T-helper 2 cell treated with Interferon-gamma antibody and Interleukin-4, amounts not matched to agents 5 μg/mL and 100 μg/mL, for 36 hours (primary cell): ENCODE measurements around the gene SMARCD2.
"Not testable (repeated sequence)": the region's sequence is repeated elsewhere in the genome, so short reads cannot be mapped to it uniquely, and the experiment has no call there.

Experiments
- DNase-seq: peaks from one replicate; pipeline ENCODE4 v3.0.0; 2021; ENCODE audit warnings: low spot score
- H3K27ac Mint-ChIP-seq: one replicate; pipeline ENCODE4 v1.8.0; 2021; ENCODE audit warnings: mild to moderate bottlenecking, mixed read lengths
- H3K27me3 Mint-ChIP-seq: one replicate; pipeline ENCODE4 v1.8.0; 2021; ENCODE audit warnings: low read depth, mixed read lengths
- H3K36me3 Mint-ChIP-seq: one replicate; pipeline ENCODE4 v1.8.0; 2021; ENCODE audit warnings: low read depth, mixed read lengths
- H3K4me1 Mint-ChIP-seq: one replicate; pipeline ENCODE4 v1.8.0; 2021; ENCODE audit warnings: low read depth, mixed read lengths
- H3K4me3 Mint-ChIP-seq: one replicate; pipeline ENCODE4 v1.8.0; 2022; ENCODE audit warnings: mild to moderate bottlenecking, moderate library complexity, mixed read lengths
- H3K9me3 Mint-ChIP-seq: one replicate; pipeline ENCODE4 v1.8.0; 2021; ENCODE audit warnings: mixed read lengths

SMARCD2 gene

GRCh38 chr17:63869491-63870291 is 27.2 kb upstream of the SMARCD2 start:
- H3K27ac Mint-ChIP-seq, H3K36me3 Mint-ChIP-seq, H3K4me1 Mint-ChIP-seq, H3K4me3 Mint-ChIP-seq, DNase-seq, H3K9me3 Mint-ChIP-seq: not testable (repeated sequence)
- H3K27me3 Mint-ChIP-seq, result peaks cover 16% of the 10 kb centered on the region

- not testable (repeated sequence) for H3K9me3 Mint-ChIP-seq, H3K4me3 Mint-ChIP-seq, H3K36me3 Mint-ChIP-seq, H3K27ac Mint-ChIP-seq, H3K4me1 Mint-ChIP-seq, DNase-seq
- peaks cover 24% of the 10 kb centered on the region for H3K27me3 Mint-ChIP-seq
Measured at GRCh38 chr17:63866625-63867024, 24.1 kb upstream of the SMARCD2 start.

GRCh38 chr17:63859257-63859656 is 16.8 kb upstream of the SMARCD2 start:
- H3K4me3 Mint-ChIP-seq, result no peak overlapping the region
- H3K36me3 Mint-ChIP-seq, result no peaks in the 10 kb centered on the region
- no peak overlapping the region for H3K27ac Mint-ChIP-seq
- H3K9me3 Mint-ChIP-seq, result no peaks in the 10 kb centered on the region
- H3K27me3 Mint-ChIP-seq, result peaks cover 25% of the 10 kb centered on the region
- DNase-seq, result no peak
- no peaks in the 10 kb centered on the region for H3K4me1 Mint-ChIP-seq

- H3K4me3 Mint-ChIP-seq, H3K9me3 Mint-ChIP-seq, H3K36me3 Mint-ChIP-seq, H3K27ac Mint-ChIP-seq, DNase-seq, H3K4me1 Mint-ChIP-seq: not testable (repeated sequence)
- peaks cover 24% of the 10 kb centered on the region for H3K27me3 Mint-ChIP-seq
Measured at GRCh38 chr17:63856425-63856824, 13.9 kb upstream of the SMARCD2 start.

DNA sequence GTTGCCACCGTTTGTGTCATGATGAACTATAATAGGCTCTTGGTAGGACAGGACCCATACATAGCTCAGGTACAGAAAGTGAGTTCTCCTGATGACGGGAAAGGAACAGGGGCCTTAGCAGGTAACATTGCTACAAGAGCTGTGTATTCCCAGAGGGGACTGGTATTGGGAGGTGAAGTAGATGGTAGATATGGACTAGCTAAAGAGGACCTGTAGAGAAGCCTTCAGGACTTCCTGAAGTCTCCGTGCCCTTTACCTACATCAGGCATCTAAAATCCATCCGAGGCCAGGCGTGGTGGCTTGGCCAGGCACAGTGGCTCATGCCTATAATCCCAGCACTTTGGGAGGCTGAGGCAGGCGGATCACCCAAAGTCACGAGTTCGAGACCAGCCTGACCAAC is 12.7 kb upstream of the SMARCD2 start:
- no peak for DNase-seq
- Mint-ChIP-seq H3K9me3 (no peaks in the 10 kb centered on the region), H3K27ac (no peak overlapping the region), H3K4me3 (no peak overlapping the region), H3K4me1 (no peaks in the 10 kb centered on the region), H3K27me3 (peaks cover 25% of the 10 kb centered on the region), H3K36me3 (no peaks in the 10 kb centered on the region)

DNA sequence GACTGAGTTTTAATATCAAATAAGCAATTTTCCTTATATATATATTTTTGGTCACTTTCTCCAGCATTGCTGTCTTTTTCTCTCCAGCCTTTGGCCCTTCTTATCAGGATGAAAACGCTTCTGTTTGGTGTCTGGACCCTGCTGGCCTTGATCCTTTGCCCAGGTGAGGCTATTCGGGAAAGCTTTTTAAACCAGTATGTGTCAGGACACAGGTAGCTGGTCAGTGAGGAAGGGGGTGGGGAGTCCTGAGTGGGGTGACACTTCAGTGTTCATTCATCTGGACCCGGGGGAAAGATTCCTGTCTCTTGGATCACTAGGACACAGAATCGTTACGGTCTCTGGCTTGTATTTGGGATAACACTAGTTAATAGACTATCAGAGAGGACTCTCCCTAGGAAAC is 12.2 kb upstream of the SMARCD2 start:
- H3K36me3 Mint-ChIP-seq, result no peaks in the 10 kb centered on the region
- H3K27me3 Mint-ChIP-seq, result peaks cover 20% of the 10 kb centered on the region
- H3K9me3 Mint-ChIP-seq, result no peaks in the 10 kb centered on the region
- H3K27ac Mint-ChIP-seq, result no peak overlapping the region
- H3K4me3 Mint-ChIP-seq, result no peak overlapping the region
- DNase-seq, result no peak
- H3K4me1 Mint-ChIP-seq, result peaks cover 2% of the 10 kb centered on the region

DNA sequence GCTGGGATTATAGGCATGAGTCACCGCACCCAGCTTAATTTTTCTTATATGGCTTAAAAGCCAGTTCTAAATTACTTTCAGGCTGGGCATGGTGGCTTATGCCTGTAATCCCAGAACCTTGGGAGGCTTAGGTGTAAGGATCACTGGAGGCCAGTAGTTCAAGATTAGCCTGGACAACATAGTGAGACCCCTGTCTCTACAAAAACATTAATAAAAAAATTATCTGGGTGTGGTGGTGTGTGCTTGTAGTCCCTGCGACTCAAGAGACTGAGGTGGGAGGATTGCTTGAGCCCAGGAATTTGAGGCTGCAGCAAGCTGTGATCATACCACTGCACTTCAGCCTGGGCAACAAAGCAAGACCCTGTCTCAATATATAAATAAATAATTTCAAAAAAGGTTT is 10.8 kb upstream of the SMARCD2 start:
- Mint-ChIP-seq H3K4me3 (no peak overlapping the region), H3K27me3 (peaks cover 16% of the 10 kb centered on the region), H3K27ac (no peak overlapping the region), H3K9me3 (peaks cover under 1% of the 10 kb centered on the region), H3K4me1 (peaks cover 11% of the 10 kb centered on the region), H3K36me3 (peaks cover 3% of the 10 kb centered on the region)
- DNase-seq, result no peak

GRCh38 chr17:63850401-63850800 is 7.9 kb upstream of the SMARCD2 start:
- Mint-ChIP-seq H3K4me1 (peaks cover 19% of the 10 kb centered on the region), H3K27ac (no peak overlapping the region), H3K27me3 (peaks cover 12% of the 10 kb centered on the region), H3K9me3 (peaks cover 7% of the 10 kb centered on the region), H3K4me3 (no peak overlapping the region), H3K36me3 (peaks cover 8% of the 10 kb centered on the region)
- DNase-seq, result no peak

GRCh38 chr17:63848834-63849689 is 6.6 kb upstream of the SMARCD2 start:
- peak overlapping the region; percentile 78 for H3K4me3 Mint-ChIP-seq
- peaks cover 8% of the 10 kb centered on the region for H3K36me3 Mint-ChIP-seq
- peaks cover 26% of the 10 kb centered on the region for H3K4me1 Mint-ChIP-seq
- H3K27me3 Mint-ChIP-seq, result peaks cover 12% of the 10 kb centered on the region
- H3K9me3 Mint-ChIP-seq, result peaks cover 7% of the 10 kb centered on the region
- peak; percentile 95 for DNase-seq
- H3K27ac Mint-ChIP-seq, result peak overlapping the region; percentile 95

- Mint-ChIP-seq H3K36me3 (peaks cover 8% of the 10 kb centered on the region), H3K4me3 (peak overlapping the region; percentile 54), H3K27me3 (peaks cover 12% of the 10 kb centered on the region), H3K27ac (peak overlapping the region; percentile 75), H3K9me3 (peaks cover 7% of the 10 kb centered on the region), H3K4me1 (peaks cover 33% of the 10 kb centered on the region)
- DNase-seq, result no peak
Measured at GRCh38 chr17:63847525-63848249, 5.2 kb upstream of the SMARCD2 start.

GRCh38 chr17:63845509-63845908 is 3.0 kb upstream of the SMARCD2 start:
- no peak overlapping the region for H3K27ac Mint-ChIP-seq
- DNase-seq, result no peak
- no peak overlapping the region for H3K4me3 Mint-ChIP-seq
- H3K4me1 Mint-ChIP-seq, result peaks cover 41% of the 10 kb centered on the region
- H3K36me3 Mint-ChIP-seq, result peaks cover 12% of the 10 kb centered on the region
- H3K27me3 Mint-ChIP-seq, result peaks cover 2% of the 10 kb centered on the region
- H3K9me3 Mint-ChIP-seq, result peaks cover 7% of the 10 kb centered on the region

DNA sequence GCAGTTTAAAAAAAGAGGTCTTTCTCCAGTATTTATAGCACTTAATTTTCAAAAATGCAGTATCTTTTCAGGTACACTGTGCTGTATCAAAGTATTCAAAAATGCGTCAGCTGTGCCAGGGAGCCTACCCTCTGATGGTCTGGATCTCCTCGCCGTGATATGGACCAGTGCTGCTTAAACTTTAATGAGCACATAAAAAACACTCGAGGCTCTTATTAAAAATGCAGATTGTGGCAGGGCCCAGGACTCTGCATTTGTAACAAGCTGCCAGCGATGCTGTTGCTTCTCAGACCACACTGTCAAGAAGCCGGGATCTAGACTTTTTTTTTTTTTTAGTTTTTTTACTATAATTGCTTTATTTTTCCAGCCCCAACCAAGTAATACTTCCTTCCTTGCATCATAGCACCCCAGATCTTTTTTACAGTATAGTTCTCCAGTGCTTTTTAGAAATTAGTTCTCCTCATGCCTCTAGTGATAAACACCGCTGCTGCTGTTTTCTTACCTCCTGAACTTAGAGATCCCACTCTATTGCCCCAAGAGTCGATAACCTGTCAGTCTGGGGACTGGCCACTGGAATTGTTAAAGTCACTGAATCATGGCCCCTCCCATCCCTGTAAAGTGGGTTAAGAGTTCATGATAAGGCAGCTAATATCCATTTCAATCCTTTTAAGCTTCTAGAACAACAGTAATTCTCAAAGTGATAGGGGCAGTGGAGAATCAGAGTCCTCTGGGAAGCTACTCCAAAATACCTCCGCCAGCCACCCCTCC is 1.6 kb upstream of the SMARCD2 start:
- Mint-ChIP-seq H3K27ac (peak overlapping the region; percentile 92), H3K27me3 (no peaks in the 10 kb centered on the region), H3K4me1 (peaks cover 43% of the 10 kb centered on the region), H3K36me3 (peaks cover 15% of the 10 kb centered on the region), H3K4me3 (peak overlapping the region; percentile 87), H3K9me3 (peaks cover 7% of the 10 kb centered on the region)
- no peak for DNase-seq

DNA sequence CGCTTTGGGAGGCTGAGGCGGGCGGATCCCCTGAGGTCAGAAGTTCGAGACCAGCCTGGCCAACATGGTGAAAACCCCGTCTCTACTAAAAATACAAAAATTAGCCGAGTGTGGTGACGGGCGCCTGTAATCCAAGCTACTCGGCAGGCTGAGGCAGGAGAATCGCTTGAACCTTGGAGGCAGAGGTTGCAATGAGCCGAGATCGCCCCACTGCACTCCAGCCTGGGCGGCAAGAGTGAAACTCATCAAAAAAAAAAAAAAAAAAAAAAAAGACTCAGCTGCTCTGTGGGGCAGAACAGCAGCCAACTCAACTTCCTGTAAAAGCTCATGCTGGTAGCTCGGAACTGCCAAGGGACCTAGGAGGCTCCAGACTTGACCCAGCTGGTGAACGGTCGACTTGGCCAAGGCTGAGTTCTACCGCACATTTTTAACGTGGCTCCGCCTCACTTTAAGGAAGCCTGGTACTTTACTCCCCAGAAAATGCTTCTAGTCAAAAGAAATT is 953 bp upstream of the SMARCD2 start:
- not testable (repeated sequence) for H3K9me3 Mint-ChIP-seq, H3K27me3 Mint-ChIP-seq
- peak overlapping the region; percentile 92 for H3K27ac Mint-ChIP-seq
- H3K4me3 Mint-ChIP-seq, result peak overlapping the region; percentile 87
- peaks cover 41% of the 10 kb centered on the region for H3K4me1 Mint-ChIP-seq
- DNase-seq, result peak; percentile 19
- H3K36me3 Mint-ChIP-seq, result peaks cover 13% of the 10 kb centered on the region
